Stimulated activated CD8-positive, alpha-beta memory T cell treated with anti-CD3 and anti-CD28 coated beads, Interleukin-4, amount 100 ng/mL, for 48 hours (primary cell): Measurements from ENCODE around the gene CLTCL1.
"Not testable (repeated sequence)": the region's sequence is repeated elsewhere in the genome, so short reads cannot be mapped to it uniquely, and the experiment has no call there.

Experiments used
- DNase-seq: peaks from one replicate; pipeline ENCODE4 v3.0.0-alpha.2; 2020

Gene CLTCL1

GRCh38 chr22:19174106-19175025 lies 117.2 kb downstream of the CLTCL1 start:
- DNase-seq = no peak

DNA sequence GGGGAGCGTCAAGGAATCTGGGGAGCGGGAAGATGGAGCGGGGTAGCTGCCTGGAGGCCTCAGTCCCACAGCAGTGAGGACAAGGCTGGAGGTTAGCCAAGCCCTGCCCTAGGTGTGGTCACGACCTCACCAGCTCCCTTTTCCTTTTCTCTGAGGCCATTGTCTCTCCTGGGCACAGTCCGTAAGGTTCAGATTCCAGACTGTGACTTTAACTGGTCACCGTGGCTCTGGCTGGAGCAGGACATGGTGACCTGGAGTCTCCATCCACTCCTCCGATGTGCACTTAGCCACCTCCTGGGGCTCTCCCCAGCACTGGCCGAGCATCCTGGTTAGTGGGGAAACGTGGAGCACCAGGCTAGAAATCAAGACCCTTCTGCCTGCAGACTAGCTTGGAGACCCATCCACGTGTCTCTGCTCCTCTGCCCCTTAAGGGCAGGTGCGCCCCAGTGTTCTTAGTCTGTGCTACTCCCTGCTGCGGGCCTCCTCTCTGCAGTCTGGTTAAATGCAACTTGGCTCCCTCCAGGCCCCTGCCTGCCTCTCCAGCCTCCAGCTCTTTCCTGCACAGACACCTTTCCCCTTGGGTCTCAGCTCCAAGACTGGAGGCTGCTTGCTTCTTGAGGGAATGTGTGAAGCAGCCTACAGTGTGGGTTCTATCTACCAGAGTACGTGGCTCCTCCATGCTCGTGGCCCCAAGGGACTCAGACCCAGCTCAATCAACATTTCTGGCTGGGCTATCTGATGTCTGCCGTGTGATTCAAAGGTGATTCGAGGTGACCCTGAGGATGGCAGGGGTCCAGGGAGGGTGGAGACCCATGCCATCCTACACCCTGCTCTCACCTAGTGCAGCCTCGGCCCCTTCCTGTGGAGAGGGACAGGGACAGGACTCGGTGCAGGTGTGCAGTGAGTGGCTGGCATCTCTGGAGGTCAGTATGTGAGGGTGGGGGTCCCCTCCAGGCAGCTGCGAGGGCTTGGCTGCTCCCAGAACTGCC lies 118.2 kb downstream of the CLTCL1 start:
- no peak for DNase-seq

GRCh38 chr22:19172213-19173046 lies 119.1 kb downstream of the CLTCL1 start:
- no peak for DNase-seq

GRCh38 chr22:19169947-19170318 lies 121.6 kb downstream of the CLTCL1 start:
- DNase-seq = no peak

DNA sequence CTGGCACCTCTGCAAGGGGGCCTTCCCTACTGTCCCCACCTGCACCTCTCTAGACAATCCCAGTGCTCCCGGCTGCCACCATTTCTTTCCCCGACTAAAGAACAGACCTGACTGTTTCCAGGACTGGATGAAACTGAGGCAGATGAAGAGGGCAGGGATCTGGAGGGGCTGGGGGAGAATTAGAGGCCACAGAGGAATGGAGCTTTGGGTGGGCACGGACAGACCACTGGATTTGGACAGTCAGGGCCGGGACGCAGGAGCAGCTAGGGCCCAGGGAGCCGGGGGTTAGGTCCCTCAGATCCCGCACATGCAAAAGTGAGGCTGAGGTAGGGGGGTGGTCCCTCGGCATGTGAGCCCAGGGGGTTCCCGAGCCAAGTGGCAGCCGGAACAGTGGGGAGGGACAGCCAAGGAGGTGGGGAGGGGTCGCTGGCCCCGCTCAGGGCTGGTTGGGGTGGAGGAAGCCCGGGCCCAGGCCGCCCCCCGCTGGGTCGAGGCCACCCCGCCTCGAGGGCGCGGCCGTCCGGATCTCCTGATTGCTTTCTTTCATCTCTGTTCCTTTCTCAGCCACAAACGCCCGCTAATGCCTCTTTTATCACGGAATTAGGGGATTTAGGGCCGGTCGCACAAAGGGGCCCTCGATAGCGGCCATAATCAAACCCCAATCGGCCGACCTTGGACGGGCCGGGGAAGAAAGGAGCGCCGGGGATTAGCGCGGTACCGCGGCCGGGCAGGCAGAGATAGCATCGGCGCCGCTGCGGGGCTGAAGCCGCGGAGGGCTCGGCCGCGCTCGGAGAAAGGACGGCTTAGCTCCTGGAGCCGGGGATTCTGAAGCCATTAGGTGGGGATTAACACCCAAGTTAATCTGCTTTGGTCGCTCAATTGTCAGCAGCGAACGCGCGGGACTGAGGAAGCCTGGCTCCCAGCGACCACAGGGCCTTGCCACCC lies 122.2 kb downstream of the CLTCL1 start:
- no peak for DNase-seq

- no peak for DNase-seq
Measured at GRCh38 chr22:19168088-19168890, 123.2 kb downstream of the CLTCL1 start.

GRCh38 chr22:19167106-19167869 lies 124.2 kb downstream of the CLTCL1 start:
- no peak for DNase-seq

GRCh38 chr22:19166421-19166820 lies 125.1 kb downstream of the CLTCL1 start:
- no peak for DNase-seq

DNA sequence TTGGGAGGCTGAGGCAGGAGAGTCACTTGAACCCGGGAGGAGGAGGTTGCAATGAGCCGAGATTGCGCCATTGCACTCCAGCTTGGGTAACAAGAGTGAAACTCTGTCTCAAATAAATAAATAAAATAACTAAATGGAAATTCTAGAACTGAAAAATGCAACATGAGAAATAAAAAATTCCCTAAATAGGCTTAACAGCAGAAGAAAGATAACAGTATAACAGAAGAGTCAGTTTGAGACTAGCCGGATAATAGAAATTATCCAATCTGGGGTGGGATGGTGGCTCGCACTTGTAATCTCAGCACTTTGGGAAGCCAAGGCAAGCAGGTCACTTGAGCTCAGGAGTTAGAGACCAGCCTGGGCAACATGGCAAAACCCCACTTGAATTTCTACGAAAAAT lies 127.1 kb downstream of the CLTCL1 start:
- DNase-seq = no peak

- DNase-seq = not testable (repeated sequence)
Measured at GRCh38 chr22:19158649-19159048, 132.9 kb downstream of the CLTCL1 start.

DNA sequence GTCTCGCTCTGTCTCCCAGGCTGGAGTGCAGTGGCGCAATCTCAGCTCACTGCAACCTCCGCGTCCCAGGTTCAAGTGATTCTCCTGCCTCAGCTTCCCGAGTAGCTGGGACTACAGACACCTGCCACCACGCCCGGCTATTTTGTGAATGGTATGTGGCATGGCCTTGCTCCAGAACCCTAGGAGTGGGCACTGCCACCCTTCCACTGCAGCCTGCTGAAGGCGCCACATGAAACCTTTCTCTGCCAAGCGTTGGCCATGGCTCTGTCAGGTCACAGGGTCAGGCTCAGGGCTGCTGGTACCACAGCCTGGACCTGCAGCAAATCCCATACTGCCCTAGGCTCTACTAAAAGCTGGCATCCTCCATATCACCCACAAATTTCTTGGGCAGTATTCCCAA lies 135.4 kb downstream of the CLTCL1 start:
- not testable (repeated sequence) for DNase-seq

GRCh38 chr22:19152942-19153883 lies 138.3 kb downstream of the CLTCL1 start:
- DNase-seq = no peak

- DNase-seq = no peak
Measured at GRCh38 chr22:19151329-19152191, 140.0 kb downstream of the CLTCL1 start.

- DNase-seq = no peak
Measured at GRCh38 chr22:19150482-19151328, 140.8 kb downstream of the CLTCL1 start.

DNA sequence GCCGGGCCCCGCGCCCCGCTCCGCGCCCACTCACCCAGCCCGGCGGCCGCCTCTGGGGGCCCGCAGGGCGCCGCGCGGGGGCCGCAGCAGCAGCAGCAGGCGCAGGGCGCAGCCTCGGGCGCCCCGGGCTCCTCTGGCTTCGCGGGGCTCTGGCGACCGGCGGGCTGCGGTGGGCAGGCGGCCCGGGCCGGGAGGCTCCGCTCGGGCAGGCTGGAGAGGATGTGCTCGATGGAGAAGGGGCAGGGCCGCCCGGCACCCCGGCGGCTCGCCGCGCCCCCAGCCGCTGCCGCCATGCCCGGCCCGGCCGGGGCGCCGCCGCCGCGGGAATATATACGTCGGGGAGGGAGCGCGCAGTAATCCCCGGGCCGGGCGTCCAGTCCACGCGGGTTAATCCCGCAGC lies 141.5 kb downstream of the CLTCL1 start, which contains the start of gene GSC2:
GSC2 (minus strand) TSS at position 302 of the 400 bp plus-strand sequence; CDS start at position 293, 9 bp downstream.
- no peak for DNase-seq
